HepG2 (cell line): ENCODE data around the gene ABCB6. TPM values are rescaled to one million over a fixed set of nuclear protein-coding genes. Genes with fewer than 3 reads are reported as not detected.

Experiments
- GATAD2A ChIP-seq: IDR thresholded peaks from 2 replicates; pipeline ENCODE4 v1.6.1; 2016
- NR2F2 ChIP-seq: IDR thresholded peaks from 2 replicates; pipeline ENCODE4 v1.6.1; 2012; ENCODE audit warnings: low read depth, inconsistent platforms, borderline replicate concordance
- PRDM10 ChIP-seq: sonication (generic); formaldehyde crosslinking; IDR thresholded peaks from 2 replicates; pipeline ENCODE4 v1.4.0; 2020; ENCODE audit warnings: low read depth, missing genetic modification reagents
- SMARCC2 ChIP-seq: fragments of 450-650 bp; IDR thresholded peaks from 2 replicates; pipeline ENCODE4 v1.6.1; 2017; ENCODE audit warnings: antibody characterized with exemption, mild to moderate bottlenecking
- YY1 ChIP-seq: IDR thresholded peaks from 2 replicates; pipeline ENCODE4 v1.6.1; 2011; ENCODE audit warnings: low read length, low read depth, moderate library complexity, mild to moderate bottlenecking; ENCODE audit not compliant: insufficient read depth, insufficient replicate concordance
- ZBTB26 ChIP-seq: IDR thresholded peaks from 2 replicates; pipeline ENCODE4 v1.6.1; 2016; ENCODE audit warnings: missing compliant biosample characterization, missing genetic modification reagents, borderline replicate concordance
- ZBTB7B ChIP-seq: sonication (generic); formaldehyde crosslinking; IDR thresholded peaks from 2 replicates; pipeline ENCODE4 v1.4.0; 2020; ENCODE audit warnings: missing genetic modification reagents
- ZNF136 ChIP-seq: sonication (generic); formaldehyde crosslinking; IDR thresholded peaks from 2 replicates; pipeline ENCODE4 v1.8.1; 2022; ENCODE audit warnings: low read depth, mild to moderate bottlenecking, moderate library complexity, missing genetic modification reagents
- ZNF230 ChIP-seq: sonication (generic); formaldehyde crosslinking; IDR thresholded peaks from 2 replicates; pipeline ENCODE4 v1.4.0; 2020; ENCODE audit warnings: mild to moderate bottlenecking, missing genetic modification reagents
- ZNF414 ChIP-seq: sonication (generic); formaldehyde crosslinking; IDR thresholded peaks from 2 replicates; pipeline ENCODE4 v1.5.0; 2020; ENCODE audit warnings: missing genetic modification reagents
- ZNF709 ChIP-seq: sonication (generic); formaldehyde crosslinking; IDR thresholded peaks from 2 replicates; pipeline ENCODE4 v1.5.0; 2020; ENCODE audit warnings: mild to moderate bottlenecking, missing genetic modification reagents
- ZNF720 ChIP-seq: sonication (generic); formaldehyde crosslinking; IDR thresholded peaks from 2 replicates; pipeline ENCODE4 v1.4.0; 2020; ENCODE audit warnings: missing genetic modification reagents
- polyA plus RNA-seq, 8 experiments: library from polyadenylated mRNA; depleted of rRNA in 3 of 8; stranded (reverse) in 7 of 8; unstranded in 1 of 8; fragments of >200 nt; fragmentation: Illumina TruSeq in 4 of 8; extraction: Trizol in 4 of 8; gene quantifications; 2 replicates each; pipeline versions ENCODE4 v1.2.1 to v1.2.3, GENCODE V29; 2011 to 2016; ENCODE audit warnings: low read depth in 4 of 8, missing spikeins in 1 of 8, mixed read lengths in 1 of 8; ENCODE audit not compliant: insufficient read depth in 1 of 8
- total RNA-seq, 5 experiments: library from RNA; depleted of rRNA; stranded (reverse); fragments of >200 nt; fragmentation: Illumina TruSeq; extraction: Trizol; gene quantifications; 2 replicates each; pipeline ENCODE4 v1.2.3, GENCODE V29; 2016; ENCODE audit warnings: low read depth in 1 of 5
- TF ChIP-seq, protein P1 (sequence below): sonication (generic); formaldehyde crosslinking; IDR thresholded peaks from 2 replicates; pipeline ENCODE4 v1.5.0; 2020; ENCODE audit warnings: mild to moderate bottlenecking, missing genetic modification reagents
- TF ChIP-seq, protein P2 (sequence below): sonication (generic); formaldehyde crosslinking; IDR thresholded peaks from 2 replicates; pipeline ENCODE4 v1.4.0; 2020; ENCODE audit warnings: mild to moderate bottlenecking, missing genetic modification reagents
- TF ChIP-seq, protein P3 (sequence below): IDR thresholded peaks from 2 replicates; pipeline ENCODE4 v1.6.1; 2012; ENCODE audit warnings: inconsistent platforms
- TF ChIP-seq, protein P4 (sequence below): sonication (generic); formaldehyde crosslinking; conservative IDR thresholded peaks from 2 replicates; pipeline ENCODE4 v1.4.0; 2020; ENCODE audit warnings: missing genetic modification reagents

The ABCB6 gene
- total and polyA plus RNA-seq, 2 of the 13 experiments (the other 11 are each of a cell fraction or from before 2014, with no cell fraction given), result 91.1 to 137 TPM

DNA sequence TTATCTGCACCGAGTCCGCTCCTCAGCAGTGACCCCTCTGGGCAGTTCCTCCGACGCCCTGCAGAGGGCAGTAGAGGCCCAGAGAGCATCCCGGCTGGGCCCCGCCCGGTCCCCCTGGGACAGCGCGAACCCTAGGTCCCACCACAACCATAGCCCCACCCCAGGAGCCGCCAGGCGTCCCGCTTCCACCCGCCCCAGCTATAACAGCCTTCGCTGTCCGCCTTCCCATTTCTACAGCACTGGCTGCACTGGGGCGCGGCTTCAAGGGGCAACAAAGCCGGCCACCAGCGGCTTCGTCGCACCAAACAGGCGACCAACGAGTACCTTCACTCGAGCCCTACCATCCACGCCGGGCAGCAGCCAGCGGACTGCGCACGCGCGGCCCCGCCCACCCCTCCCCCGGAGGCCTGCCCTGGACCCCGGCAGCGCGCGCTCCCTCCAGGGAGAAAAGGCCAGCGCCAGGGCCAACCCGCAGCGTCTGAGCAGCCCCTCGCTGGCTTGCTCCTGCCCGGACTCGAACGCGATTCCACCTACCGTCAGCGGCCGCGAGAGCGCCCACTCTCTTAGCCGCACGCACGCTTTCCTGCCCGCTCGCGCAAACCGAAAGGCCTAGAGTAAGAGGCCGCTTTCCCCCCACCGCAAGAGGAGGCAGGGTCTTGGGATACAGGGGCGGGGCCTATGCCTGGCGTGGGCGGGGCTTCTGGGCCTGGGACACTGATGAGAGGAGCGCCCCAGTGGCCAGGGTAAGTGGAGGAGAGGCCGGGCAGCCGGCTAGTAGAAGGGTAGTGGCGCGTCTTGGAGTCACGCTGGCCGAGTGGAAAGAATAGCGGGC, 58.4 kb downstream of the ABCB6 start, which contains the start of gene NHEJ1 (continued):
- TF ChIP-seq, protein P1, sequence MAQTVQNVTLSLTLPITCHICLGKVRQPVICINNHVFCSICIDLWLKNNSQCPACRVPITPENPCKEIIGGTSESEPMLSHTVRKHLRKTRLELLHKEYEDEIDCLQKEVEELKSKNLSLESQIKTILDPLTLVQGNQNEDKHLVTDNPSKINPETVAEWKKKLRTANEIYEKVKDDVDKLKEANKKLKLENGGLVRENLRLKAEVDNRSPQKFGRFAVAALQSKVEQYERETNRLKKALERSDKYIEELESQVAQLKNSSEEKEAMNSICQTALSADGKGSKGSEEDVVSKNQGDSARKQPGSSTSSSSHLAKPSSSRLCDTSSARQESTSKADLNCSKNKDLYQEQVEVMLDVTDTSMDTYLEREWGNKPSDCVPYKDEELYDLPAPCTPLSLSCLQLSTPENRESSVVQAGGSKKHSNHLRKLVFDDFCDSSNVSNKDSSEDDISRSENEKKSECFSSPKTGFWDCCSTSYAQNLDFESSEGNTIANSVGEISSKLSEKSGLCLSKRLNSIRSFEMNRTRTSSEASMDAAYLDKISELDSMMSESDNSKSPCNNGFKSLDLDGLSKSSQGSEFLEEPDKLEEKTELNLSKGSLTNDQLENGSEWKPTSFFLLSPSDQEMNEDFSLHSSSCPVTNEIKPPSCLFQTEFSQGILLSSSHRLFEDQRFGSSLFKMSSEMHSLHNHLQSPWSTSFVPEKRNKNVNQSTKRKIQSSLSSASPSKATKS (CRISPR knock-in tag), result no peak
- TF ChIP-seq PRDM10 (CRISPR knock-in tag), result 0 out of 2 replicates have a peak, but pooled peaks have one; percentile 35
- peak; percentile 70 for TF ChIP-seq ZBTB26 (CRISPR knock-in tag)
- TF ChIP-seq SMARCC2, result no peak
- TF ChIP-seq, protein P2, sequence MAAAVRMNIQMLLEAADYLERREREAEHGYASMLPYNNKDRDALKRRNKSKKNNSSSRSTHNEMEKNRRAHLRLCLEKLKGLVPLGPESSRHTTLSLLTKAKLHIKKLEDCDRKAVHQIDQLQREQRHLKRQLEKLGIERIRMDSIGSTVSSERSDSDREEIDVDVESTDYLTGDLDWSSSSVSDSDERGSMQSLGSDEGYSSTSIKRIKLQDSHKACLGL, result peak; percentile 91
- TF ChIP-seq ZNF230 (CRISPR knock-in tag), result peak; percentile 83; the same call in 1 of the 2 replicates
- peak; percentile 78; the same call in 1 of the 2 replicates for TF ChIP-seq ZNF414 (CRISPR knock-in tag)
- peak; percentile 94; the same call in 1 of the 2 replicates for TF ChIP-seq ZNF709
- TF ChIP-seq NR2F2, result peak; percentile 3; the same call in 1 of the 2 replicates
- TF ChIP-seq YY1, result peak; percentile 43
- TF ChIP-seq ZBTB7B (CRISPR knock-in tag), result 0 out of 2 replicates have a peak, but pooled peaks have one; percentile 85
- TF ChIP-seq, protein P3, sequence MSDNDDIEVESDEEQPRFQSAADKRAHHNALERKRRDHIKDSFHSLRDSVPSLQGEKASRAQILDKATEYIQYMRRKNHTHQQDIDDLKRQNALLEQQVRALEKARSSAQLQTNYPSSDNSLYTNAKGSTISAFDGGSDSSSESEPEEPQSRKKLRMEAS, result peak; percentile 82
- TF ChIP-seq GATAD2A, result no peak; the same call in 1 of the 2 replicates
- TF ChIP-seq, protein P4, sequence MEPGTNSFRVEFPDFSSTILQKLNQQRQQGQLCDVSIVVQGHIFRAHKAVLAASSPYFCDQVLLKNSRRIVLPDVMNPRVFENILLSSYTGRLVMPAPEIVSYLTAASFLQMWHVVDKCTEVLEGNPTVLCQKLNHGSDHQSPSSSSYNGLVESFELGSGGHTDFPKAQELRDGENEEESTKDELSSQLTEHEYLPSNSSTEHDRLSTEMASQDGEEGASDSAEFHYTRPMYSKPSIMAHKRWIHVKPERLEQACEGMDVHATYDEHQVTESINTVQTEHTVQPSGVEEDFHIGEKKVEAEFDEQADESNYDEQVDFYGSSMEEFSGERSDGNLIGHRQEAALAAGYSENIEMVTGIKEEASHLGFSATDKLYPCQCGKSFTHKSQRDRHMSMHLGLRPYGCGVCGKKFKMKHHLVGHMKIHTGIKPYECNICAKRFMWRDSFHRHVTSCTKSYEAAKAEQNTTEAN (CRISPR knock-in tag), result peak; percentile 83
- TF ChIP-seq ZNF136 (CRISPR knock-in tag), result peak; percentile 94
- TF ChIP-seq ZNF720, result peak; percentile 39; the same call in 1 of the 2 replicates
